CD4-positive, alpha-beta T cell treated with Interleukin-6 at 100 ng/mL for 8 hours (primary cell): Measurements from ENCODE around the gene HIVEP3.

Experiments
- DNase-seq: peaks from one replicate; pipeline ENCODE4 v3.0.0-alpha.2; 2020; ENCODE audit warnings: mixed read lengths, low spot score

HIVEP3 gene

DNA sequence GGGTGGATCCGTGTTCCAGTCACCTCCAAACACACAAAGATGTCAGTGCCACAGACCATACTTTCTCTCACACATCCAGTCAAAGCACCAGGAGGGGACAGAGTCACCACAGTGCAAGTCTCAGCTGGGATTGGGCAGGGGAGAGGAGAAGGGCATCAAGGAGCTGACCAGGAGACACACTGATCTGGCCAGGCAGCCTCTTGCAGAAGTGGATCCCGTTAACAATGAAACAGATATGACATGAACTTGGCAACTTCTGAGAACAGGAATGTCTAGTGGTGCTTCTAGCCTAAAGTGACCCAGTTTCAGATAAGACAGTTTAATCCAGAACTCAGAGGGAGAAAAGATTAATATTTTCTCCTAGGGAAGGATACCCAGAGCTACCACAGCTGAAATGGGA lies 71.0 kb downstream of the HIVEP3 start:
- no peak for DNase-seq

DNA sequence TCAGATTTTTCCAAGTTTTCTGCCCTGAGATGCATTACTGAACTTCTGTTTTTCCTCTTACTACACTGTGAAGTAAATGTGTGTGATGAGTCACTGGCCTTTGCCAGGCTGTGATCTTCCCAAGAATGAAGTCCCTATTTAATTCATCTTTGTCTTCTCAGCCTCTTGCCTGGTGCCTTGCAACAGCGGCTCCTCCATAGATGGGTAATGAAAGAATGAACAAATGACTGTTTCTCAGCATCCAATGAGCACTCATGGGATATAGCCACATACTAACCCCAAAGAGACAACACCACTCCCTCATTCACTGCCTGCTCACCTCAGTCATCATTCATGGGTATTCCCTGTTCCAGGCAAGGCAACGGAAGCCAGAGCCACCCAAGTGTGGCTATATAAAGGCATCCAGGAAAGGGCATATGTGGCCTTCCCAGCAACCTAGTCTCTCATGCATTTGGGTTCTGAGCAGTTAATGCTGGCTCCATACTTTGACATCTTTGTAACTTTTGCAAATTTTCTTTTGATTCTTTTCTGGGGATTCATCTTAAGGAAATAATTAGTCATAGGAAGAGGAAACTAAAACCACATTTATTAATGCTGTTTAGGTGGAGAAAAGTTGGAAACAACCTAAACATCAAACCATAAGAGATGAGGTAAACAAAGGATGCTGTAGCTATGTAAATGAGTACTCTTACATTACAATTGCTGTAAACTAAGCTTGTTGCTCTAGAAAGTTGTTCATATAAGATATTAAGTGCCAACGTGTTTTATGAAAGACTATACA lies 71.9 kb downstream of the HIVEP3 start:
- DNase-seq = no peak

DNA sequence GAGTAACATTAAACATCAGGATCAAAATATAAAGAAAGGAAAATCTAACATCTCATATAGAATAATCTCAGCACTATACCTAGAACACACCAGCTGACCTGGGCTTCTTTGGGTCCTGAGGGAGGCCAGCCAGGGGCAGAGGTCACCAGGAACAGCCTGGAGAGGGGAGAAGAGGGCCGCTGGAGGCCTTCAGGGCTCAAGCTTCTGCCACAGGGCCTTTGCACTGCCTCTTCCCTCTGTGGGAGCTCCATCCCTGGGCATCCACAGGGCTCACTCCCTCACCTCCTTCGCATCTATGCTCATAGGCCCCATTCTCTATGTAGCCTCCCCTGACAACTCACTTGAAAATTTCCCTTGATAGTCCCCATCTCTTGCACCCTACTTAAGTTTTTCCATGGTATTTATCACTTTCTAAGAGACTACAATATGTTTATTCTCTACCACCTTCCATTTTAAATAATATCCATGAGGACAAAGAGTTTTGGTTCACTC lies 73.9 kb downstream of the HIVEP3 start:
- DNase-seq = no peak

DNA sequence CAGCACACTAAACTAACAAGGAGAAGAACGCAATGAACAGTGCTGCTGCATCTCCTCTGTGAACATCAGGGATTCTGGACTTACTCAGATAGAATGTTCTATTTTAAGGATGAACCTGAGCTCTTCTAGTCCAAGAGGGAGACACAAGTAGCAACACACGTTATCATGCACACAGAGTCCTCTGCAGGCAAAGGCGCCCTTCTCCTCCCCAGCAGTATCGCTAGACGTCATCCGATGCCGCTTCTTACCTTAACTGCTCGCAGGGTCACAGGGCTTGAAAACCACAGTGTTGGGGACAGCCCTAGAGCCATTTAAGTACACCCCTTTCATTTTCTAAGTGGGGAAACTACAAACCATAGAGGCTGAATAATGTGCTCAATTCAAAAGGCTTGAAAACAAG lies 74.5 kb downstream of the HIVEP3 start:
- DNase-seq = no peak

- DNase-seq = no peak
These were observed 75.5 kb downstream of the HIVEP3 start for GRCh38 chr1:41842993-41843755.

GRCh38 chr1:41842326-41842725 lies 76.4 kb downstream of the HIVEP3 start:
- no peak for DNase-seq

DNA sequence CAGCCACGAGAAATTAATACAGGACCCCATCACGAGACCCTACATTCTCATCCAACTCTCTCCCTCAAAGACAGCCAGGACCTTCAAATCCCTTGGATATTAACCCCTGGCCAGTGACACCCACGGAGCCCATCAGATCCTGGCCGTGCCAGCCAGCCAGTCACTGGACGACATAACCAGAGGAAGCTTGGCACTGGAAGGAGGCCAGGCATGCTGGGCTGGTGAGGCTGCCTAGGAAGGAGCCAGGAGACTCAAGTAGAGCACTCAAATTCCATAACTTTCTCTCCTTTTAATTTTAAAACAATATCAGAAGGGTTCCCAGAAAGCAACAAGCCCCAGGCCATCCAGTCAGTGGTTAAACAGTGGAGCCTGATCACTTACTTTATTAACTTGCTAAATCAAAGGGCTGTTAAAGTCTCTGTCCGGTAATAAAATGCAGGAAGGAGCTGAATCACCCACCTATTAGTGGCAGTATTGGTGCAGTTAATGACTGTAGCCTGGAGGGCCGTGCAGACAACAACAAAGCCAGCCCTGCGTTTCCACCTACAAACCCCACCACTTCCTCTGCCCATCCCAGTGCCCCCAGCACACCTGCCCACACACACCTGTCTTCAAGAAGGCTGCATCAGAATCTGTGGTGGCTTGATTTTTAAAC lies 78.0 kb downstream of the HIVEP3 start:
- DNase-seq = no peak

- no peak for DNase-seq
These were observed 80.5 kb downstream of the HIVEP3 start for GRCh38 chr1:41838266-41838665.

- DNase-seq = no peak
These were observed 81.0 kb downstream of the HIVEP3 start for GRCh38 chr1:41837691-41838090.

DNA sequence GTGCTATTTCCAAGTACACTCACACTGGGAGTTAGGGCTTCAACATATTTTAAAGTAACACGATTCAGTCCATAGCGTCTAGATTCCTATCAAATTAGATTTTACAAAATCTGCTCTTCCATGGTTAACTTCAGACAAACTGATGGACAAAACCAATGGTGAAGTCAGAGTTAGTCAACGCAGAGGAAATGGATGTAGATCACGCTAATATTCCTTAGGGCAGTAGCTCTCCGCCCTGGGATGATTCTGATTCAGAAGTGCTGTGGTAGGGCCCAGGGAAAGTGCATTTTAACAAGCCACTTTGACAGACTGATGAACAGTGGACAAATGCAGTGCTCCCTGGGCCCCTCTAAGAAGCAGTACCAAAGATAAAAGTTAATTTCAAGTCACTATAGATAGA lies 83.2 kb downstream of the HIVEP3 start:
- no peak for DNase-seq

DNA sequence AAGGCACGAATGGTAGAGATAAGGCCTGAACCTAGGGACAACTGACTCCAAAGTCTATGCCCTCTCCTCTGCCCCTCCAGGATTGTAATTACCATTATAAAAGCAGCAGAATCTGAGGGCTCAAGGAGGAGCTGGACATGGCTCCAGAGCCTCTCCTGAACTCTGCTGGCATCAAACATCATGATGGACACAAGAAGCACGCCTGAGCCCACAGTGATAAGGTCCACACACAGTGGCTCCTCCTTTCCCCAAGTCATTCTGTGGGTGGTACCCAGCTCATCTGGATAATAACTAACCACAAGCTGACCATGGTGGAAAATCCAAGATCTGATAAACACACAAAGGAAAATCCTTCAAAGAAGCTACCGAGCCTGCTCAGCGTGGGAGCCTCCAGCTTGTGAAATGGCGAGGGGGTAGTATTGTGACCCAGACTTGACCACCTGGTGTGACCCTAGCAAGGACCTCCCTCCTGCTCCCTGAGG lies 85.2 kb downstream of the HIVEP3 start:
- no peak for DNase-seq

- no peak for DNase-seq
These were observed 88.0 kb downstream of the HIVEP3 start for GRCh38 chr1:41830726-41831125.

- no peak for DNase-seq
These were observed 90.6 kb downstream of the HIVEP3 start for GRCh38 chr1:41827991-41828570.

GRCh38 chr1:41823471-41823870 lies 95.3 kb downstream of the HIVEP3 start:
- DNase-seq = no peak

DNA sequence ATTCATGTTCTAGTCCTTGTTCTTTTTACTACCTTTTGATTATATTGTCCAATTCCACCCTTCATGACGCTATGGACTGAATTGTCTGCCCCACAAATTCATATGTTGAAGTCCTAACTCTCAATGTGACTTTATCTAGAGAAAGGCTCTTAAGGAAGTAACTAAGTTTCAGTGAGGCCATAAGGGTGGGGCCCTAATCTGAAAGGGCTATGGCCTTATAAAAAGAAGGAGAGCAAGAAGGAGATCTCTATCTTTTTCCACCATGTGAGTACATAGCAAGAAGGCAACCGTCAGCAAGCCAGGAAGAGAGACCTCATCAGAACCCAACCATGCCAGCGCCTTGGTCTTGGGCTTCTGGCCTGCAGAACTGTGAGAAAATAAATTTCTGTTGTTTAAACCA lies 95.9 kb downstream of the HIVEP3 start:
- no peak for DNase-seq

DNA sequence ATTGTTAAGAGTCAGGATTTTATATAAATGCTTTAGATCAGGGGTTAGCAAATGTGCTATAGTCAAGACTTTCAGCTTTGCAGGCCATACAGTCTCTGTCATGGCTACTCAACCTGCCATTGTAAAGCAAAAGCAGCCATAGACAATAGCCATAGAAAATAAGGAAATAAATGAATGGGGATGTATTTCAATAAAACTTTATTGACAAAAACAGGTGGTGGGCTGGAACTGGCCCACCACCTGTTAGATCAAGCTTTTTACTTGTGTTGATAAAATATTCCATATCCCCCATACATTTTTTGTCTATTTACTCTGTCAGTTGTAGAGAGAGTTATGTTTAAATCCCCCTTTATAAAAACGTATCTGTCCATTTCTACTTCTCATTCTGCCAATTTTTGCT lies 98.9 kb downstream of the HIVEP3 start:
- no peak for DNase-seq

DNA sequence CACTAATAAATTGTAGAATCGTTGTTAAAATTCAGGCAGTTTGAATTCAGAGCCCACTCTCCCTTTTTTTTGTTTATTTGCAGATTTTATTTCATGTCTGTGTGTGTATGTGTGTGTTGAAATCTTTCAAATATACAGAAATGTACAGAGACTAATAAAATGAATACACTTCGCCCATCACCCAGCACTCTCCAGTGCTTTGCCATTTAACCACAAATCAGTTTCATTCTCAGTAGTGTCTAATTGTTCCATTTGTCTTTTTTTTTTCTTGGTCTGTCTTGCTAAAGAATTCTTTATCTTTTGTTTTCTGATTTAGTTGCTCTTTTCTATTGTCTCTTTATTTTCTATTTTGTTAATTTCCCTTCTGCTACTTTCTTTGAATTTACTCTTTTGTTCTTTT lies 99.7 kb downstream of the HIVEP3 start:
- no peak for DNase-seq

DNA sequence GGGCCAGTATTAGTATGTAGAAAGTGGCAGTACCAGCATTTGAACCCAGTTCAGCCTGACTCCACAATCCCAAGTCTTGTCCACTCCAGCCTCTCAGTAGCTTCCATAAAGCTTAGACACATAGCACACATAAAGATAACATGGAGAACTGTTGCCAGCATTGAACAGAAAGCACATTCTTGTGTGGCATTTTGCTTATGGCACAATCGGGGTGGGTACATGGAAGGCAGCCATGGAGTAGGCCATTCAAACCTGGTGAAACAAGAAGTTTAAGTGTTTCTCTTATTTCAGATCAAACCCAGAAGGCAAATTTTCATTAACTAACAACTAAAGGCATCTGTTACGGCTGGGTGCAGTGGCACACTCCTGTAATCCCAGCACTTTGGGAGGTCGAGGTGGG lies 102.7 kb downstream of the HIVEP3 start:
- no peak for DNase-seq

DNA sequence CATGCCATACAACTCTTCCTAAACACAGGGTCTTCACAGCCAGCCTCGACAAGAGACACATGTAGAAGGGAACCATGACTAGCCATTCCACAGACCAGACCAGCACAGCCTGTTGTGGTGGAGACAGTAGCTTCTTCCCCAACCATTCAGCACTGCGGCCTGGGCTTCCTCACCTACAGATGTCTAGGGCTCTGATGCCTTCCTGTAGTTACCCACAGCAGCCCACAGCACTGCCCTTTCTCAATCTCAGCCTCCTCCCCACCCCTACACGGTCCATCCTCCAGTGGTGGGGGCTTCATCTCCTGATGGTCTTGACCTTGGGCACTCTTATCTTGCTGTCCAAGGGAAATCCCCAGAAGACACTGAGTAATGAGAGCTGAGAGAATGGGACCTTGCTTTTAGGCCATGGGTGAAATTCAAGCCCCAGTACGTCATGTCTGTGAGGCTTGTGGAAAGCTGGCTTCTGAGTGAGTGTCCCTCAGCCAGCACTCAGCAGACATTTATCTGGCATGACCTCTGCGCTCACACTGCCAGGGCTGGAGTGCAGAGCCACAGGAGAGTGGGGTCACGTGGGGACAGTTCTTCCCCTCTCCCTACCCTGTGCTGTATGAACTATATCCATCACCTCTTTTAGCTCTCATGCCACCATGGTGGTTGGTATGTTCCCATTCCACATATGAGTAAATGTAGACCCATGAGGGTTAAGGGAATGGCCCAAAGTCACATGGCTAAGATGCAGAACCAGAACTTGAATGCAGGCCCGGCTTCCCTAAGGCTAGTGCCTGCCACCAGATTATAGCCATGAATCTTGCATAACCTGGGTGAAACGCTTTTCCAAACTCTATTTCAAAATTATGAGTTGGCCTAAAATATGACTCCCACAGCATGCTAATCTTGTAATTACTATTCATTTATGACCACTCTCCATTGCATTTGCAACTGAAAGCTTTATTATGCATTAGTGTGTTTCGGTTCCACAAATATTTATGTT lies 104.7 kb downstream of the HIVEP3 start:
- DNase-seq = no peak

- DNase-seq = no peak
These were observed 105.5 kb downstream of the HIVEP3 start for GRCh38 chr1:41813226-41813625.

GRCh38 chr1:41812453-41812852 lies 106.3 kb downstream of the HIVEP3 start:
- no peak for DNase-seq
